HG02981 (cell line): Measurements from ENCODE around the gene C1QL2.

Experiments
- ATAC-seq: cut with Tn5 transposase; IDR thresholded peaks from one replicate; pipeline ENCODE4 v1.9.1; 2021; ENCODE audit warnings: mild to moderate bottlenecking, moderate library complexity; ENCODE audit not compliant: unreplicated experiment

Gene C1QL2

DNA sequence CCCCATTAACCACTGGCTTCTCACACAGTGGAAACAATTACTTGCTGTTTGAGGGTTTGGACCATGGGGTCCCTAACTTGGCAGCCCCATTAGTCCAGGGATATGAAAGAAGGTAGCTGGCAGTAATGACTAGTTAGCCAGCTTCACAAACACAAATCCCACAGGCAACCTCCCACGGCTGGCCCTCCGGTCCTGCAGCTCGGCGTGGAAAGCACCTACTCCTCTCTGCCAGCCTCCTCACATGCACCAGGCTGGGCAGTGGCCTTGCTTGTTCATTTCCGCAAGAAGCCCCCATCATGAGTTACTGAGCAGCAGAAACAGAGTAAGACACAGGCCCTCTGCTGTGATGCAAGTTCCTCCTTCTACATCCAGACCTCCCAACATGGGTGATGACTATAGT is 13.7 kb downstream of the C1QL2 start:
- ATAC-seq, result no peak

DNA sequence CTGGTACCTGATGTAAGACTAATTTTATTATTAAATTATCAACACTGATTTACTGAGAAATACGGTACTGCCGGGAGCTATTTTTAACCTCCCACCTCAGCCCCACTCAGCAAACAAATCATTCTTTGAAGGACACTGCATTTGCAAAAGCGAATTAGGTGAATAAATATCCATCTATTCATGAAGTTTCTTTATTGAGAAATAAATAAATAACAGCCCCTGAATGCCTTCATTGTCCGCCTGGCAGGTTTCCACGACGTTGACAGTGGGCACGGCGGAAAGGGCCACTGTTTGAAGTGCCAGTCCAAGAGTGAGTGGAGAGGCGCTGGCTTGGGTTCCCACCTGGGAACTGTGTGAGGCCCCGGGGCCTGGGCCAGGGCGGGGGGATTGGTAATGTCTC is 15.7 kb downstream of the C1QL2 start:
- ATAC-seq, result no peak

DNA sequence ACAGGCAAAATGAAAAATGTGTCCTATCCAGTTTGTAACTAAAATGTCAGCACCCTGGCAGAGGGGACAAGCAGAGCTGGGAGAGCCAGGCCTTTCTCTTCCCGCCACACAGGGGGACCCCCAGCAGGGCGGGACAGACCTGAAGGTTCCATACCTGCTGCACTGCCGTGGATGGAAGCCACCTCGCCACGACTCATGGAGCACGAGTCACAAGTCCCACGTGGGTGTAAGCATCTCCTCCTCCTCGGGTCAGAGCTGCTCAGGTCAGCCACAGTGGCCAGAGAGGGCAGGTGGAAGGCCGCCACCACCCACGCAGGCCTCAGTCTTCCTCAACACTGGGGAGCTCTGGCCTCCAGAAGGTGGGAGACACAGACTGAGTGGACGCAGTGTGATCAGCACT is 21.0 kb downstream of the C1QL2 start:
- no peak for ATAC-seq

DNA sequence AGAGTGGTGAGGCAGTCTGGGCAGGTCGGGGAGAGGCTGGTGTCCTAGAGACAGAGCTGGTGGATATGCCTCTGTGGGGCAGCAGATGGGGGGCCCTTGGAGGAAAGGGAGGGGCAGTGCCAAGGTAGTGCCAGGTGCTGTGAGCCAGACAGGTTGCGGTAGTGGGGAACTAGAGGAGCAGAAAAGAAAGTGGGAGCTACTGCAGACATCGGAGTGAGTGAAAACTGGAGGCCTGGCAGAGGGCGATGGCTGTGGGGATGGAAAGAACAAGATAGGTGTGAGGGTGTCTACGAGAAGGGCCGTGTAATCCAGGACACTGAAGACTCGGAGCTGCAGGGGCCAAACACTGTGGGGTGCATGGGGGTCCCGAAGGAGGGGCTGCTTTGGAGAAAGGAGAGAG is 21.7 kb downstream of the C1QL2 start:
- no peak for ATAC-seq

DNA sequence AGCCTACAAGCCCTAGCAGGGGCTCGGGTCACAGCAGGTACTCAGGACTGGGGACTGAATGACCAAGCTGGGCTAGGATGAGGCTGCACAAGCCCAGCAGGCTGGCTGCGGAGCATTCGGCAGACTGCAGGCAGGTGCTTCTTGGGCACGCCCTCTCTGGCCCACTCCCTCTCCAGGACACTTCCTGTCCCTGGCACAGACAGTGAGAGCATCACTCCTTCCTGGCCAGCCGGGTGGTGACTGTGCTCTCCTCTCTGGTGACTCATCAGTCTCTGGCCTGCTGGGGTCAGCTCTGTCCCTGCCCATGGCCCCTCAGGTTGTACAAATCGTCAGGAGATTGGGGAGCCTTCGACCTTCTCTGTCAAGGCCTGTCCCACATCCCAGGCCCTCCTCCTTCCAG is 22.5 kb downstream of the C1QL2 start:
- ATAC-seq, result no peak

DNA sequence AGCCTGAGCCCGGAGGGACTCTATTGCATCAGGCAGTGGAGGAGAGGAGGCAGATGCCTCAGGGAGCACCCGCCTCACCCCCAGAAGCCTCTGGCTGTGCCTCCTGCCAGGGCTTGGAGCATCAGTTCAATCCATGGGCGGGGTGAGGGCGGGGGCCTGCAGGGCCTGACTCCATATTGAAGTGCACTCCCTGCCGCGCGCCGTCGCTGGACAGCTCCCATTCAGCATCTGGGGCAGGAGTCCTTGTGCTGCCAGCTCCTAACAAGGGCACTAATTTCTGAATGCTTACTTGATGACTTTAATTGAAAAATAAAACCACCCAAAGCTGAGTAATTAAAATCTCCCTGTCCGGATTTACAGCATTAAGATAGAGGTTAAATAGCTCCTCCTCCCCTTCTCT is 23.8 kb downstream of the C1QL2 start:
- ATAC-seq, result no peak

DNA sequence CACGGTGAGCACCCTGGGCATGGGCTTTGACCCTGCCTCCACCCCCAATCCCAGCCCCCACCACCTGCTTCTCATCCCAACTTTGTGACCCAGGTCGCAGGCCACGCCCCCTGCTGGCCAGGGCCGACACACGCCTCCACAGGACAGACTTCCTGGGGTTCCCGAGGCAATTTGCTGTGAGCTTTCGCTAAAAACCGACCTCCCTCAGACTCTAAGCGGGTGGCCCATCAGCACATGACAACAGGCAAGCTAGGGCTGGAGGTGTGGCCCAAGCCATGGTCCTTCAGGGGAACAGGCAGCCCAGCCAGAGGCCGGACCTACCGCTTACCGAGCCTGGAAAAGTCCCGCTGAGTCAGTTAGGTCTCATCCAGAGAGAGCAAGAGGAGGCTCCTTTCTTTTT is 31.9 kb downstream of the C1QL2 start:
- no peak for ATAC-seq

DNA sequence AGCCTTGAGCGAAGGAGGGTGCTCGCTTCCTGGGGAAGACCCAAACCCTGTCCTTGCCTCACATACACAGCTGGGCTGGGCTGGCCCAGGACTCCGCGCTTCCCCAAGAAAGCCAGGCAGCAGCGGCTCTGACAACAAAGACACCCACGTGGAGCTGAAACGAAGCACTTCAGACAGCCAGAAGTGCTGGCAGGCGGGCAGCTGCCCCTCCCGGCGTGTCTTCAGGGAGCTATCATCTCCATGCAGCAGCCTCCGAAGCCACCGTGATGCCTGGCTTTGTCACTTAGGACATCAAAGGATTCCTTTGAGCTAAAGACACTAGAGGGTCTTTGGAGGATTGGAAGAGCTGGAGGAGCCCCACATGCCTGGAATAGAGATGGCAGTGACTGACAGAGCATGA is 35.2 kb downstream of the C1QL2 start:
- no peak for ATAC-seq

DNA sequence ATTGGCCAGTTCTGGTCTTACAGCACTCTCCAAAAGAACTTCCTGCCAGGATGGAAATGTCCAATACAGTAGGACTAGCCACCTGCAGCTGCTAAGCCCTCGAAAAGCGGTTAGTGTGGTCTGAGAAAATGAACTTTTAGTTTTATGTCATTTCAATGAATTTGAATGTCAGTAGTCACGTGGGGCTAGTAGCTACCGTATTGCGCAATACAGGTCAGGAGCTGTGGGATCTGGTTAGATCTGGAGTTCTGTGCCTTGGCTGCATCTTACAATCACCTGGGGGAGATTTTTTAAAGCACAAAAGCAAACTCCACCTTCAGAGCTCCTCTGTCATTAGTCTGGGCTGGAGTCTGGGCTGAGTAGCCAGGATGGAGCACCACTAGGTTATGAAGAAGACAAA is 35.9 kb downstream of the C1QL2 start:
- ATAC-seq, result no peak

DNA sequence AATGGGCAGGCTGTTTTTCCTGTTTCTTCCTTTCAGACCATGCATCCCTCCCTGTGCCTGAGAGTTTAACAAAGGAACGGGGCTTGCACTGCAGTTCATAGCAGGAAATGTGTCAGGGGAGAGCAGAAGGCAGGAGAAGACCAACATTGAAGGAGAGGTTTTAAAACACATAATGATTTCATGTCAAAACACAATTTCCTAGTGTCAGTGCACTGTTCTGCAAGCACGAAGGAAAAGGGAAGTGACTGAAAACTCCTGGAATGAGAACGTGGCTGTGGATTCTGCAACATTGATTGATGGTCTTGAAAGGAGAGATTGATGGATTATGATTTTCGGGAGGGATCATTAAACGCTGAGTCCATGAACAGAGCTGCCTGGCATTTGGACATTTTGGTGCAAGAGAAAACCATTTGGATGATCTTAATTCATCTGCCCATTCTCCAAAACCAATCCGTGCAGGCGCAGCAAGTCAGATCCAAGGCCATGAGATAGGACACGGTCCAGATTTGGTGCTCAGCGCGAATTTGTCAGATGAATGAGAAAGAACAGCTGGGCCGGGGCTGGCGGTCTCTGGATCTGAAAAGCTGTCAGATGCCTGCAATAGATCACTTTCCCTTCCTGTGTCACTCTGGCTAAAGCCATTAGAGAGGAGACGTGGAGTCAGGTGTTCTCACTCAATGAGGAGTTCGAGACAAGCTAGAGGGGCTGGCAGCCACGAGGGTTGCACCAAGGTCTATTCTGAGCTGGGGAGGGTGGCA is 38.4 kb downstream of the C1QL2 start:
- ATAC-seq, result no peak

DNA sequence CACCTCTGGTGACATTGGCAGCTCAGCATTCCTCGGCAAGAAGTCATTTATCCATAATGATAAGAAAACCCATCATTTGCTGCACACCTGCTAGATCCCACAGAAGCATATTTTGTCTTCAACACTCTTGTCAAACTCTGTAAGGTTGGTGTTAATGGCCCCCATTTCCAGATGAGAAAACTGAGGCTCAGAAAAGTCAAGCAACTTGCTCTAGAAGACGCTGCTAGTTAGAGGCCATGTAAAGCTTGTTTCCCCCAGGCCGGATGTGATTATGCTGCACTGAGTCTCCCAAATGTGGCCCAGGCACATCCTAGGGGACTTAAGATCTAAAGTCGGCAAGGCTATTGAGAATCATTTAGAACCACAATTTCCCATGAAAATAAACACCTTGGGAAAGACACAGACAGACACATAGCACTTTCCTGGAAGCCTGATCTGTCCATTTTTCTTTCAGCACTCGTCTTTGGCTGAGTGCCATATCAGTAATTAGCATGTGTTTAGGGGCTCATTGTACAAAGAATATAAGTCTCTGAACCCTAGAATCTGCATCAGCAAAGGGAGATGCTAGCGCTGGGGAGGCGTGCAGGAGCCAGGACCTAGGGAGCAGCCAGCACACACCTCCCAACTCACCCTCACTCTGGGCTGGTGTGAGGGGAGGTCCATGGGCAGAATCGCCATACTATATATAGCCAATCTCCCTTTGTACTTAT is 39.3 kb downstream of the C1QL2 start:
- ATAC-seq, result no peak

DNA sequence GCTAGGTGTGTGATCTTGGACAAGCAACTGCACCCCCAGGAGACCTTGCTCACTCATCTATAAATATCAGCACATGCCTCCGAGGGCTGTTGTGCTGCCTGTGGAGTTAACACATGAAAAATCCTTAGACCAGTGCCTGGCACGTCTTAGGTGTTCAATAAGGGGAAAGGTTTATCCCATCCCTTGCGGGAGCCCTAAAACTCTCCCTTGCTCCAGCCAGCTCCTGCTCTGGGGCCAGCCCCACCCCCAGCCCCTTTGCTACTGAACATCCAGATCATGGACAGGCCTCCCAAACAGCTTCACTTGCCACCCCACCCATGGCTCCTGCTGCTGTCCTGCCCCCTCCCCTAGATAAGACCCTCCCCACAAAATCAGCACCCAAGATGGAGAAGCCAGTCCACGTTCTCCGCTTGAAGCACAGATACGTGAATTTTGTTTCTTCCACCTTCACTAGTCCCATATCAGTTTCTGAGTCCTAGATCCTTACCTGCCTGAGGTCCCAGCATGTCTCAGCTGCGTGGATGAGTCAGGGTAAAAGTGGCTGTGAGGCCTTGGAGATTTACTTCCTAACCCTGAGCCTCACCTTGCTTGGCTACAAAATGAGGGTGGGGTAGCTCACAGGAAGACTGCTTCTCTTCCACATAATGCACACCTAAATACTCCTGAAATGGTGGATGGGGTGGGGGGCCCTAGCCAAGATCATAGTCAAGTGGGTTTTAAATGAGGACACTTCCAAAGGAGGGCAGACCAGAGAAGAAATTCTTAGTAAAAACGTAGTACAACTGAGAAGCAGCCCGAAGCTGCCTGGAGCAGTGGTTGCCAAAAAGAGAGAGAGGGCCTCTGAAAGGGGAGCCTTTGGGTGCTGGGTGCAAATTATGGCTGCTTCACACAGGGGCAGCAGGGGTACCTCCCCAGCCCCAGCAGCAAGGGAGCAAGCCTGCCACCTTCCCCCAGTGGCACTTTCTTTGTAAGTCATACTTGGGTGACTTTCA is 40.4 kb downstream of the C1QL2 start:
- no peak for ATAC-seq

DNA sequence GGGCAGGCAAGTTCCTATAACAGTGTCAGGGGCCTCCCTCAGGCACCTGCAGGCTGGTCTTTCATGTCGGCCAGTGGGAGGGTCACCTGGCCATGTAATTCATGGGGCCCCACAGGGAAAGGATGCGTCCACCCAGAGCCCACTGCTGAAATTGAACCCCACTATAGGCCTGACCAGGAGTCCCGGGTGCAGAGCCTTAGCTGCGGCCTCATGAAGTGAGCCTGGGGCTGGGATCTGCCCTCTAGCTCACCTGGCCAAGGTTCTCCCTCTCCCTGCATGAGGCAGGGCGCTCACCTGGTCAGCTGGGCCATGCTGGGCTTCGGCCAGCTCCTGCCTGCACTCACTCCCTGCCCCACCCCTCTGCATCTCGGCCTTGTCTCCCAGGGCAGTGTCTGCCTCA is 41.1 kb downstream of the C1QL2 start:
- ATAC-seq, result no peak

DNA sequence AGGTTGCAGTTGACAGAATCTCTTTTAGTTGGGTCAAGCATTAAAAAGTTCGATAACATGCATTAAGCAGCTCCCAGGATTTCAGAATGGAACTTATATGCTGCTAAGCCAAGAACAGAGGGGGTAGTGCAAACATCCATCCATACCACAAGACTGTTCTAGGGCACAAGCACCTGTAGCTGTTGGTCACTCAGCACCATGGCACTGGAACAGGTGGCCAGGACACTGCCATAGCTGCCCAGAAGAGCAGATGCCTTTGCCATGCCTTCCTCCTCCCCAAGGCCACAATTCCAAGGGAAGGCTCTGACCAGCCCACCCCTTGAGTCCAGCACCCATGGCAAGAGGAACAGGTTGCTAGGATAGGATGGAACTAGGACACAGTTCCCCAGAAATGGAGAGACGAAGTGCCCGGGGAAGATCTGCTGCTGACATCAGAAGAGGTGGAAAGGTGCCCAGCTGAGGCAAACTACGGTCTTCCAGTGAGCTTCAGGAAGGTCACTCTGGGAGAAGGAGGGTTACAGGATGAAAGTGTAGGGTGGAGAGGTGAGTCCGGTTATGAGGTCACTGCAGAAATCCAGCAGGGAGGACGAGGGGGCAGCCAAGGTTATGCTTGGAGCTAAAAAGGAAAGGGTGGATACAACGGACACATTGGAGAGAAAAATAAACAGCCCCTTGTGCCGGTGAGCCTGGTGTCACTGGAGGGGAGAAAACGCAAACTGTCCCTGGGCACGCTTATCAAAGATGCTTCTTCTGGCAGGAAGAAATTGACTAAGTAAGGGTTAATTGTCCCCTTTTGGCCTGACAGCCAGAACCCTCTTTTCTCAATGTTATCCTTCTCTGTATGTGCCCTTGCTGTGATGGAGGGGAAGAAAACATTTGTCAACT is 41.9 kb downstream of the C1QL2 start:
- no peak for ATAC-seq

DNA sequence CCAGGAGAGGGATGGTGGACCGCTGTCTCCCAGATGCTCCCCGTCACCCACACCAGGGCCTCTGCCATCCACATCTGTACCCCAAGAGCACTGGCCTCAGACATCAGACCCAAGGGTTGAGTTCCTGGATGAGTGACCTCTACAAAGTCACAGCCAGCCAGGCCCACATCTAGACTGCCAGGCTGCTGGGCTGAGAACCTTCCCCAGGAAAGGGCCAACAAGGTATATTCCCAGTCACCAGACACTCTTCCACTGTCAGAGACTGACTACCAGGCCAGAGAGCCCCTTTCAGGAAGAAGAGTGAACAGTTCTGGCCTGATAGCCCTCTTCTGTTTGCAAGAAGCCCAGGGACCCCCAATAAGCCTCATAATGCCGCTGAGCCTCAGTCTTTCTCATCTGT is 44.3 kb downstream of the C1QL2 start:
- ATAC-seq, result no peak

DNA sequence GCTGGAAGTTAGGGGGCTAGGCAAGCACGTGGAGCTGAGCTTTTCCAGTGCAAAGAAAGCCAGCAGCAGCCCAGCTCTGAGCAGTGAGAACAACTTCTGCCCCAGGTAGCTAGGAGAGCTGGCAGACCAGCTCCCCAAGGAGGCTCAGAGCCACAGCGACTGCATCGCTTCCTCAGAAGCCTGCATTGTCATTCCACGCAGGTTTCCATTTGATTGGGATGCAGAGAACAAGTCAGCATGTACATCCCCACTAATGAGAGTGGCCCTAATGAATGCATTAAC is 45.1 kb downstream of the C1QL2 start:
- no peak for ATAC-seq

DNA sequence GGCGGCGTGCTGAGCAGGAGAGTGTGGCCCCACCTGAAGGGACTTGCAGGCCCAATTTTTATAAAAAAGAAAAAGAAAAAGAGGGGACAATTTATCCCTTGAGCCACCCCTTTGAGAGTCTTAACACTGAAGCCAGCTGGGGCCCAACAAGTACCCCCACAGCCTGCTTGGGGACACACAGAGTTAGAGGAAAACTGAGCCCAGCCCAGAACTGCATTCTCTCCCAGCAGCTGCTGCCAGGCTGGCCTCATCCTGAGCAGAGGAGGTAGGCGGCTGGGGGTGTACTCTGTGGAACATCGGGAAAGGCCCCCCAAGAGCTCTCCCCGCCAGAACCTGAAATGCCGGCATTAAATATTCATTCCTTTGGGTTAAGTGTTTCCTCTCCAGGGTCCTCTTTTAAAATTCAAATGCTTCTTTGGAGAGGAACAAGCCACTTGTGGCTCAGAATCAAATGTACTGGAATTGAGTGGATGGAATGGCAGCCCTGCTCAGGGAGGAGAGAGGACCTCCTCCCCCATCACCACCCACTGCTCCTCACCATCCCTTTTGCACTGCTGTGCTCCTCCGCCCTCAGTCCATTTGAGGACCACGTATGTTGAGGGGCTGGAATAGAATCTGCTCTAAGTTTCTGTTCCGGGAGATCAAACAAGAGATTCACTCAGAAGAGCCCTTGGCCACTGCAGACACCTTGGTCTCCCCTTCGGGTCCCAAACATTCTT is 45.6 kb downstream of the C1QL2 start:
- no peak for ATAC-seq

DNA sequence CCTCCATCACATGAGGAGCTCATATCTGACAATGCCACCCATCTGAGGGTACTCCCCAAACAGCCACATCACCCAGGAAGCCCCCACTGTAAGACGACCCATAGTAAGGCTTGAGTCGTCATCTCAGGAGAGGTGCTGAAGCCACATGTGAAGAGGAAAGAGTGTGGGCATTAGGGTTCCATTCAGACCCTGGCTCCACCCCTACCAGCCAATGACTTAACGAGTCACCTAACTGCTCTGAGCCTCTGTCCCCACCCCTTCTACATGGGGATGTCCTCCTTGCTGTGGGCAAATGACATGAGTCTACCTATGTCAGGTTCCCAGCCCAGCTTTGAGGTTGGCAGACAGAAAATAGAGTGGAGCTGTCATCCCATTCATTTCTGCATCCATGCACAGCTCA is 46.3 kb downstream of the C1QL2 start:
- ATAC-seq, result no peak

DNA sequence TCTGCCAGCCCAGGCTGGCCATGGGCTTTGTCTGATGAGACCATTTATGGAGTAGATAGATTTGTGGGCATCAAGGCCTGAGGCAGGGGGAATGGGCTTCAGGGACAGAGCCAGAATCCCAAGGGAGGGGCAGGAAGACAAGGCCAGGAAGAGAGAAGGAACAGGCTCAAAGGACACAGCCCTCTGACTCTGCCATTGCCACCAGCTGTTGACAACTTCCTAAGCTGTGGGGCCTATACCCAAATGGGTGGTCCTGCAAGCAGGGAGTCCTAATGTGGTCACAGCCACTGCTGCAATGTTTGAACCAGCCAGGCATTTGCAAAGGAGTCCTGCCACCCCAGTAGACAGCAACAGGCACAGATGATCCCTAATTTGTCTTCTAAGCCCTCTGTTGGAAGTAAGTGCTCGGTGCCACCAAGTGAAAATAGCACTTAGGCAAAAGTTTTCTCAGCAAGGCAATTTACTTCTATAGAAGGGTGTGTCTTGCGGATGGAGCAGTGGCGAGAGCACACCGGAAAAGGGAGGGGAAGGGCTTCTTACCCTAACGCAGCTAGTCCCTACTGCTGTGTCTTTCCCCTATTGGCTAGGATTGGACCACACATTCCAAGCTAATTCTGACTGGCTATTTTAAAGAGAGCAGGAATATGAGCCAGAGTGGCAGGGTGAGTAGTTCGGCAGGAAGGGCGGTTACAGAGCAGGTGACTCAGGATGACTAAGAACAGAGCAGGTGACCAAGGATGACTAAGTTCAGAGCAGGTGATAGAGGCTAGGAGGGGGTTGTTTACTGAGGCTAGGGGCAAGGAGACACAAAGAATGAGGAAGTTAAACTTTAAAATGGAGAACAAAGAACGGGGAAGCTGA is 47.2 kb downstream of the C1QL2 start:
- no peak for ATAC-seq
